ENCODE measurements around the gene DAB2IP.

- TF ChIP-seq CTCF (IDR thresholded peaks at IDR 0.05; ENCODE audit: low read depth, low read length, poor library complexity, severe bottlenecking) (no peak), EZH2phosphoT487 (IDR thresholded peaks at IDR 0.05; ENCODE audit: borderline replicate concordance, low read length) (no peak)
Measured at GRCh38 chr9:121658166-121658565, 6.7 kb downstream of the DAB2IP start.
